Transverse colon (tissue), 4 donors: ENCODE measurements around the gene EGFR. TPM values are rescaled to one million over a fixed set of nuclear protein-coding genes. Genes with fewer than 3 reads are reported as not detected.

Source experiments
- DNase-seq: peaks from one replicate; pipeline ENCODE4 v3.0.0-alpha.2; 2019
- H3K27ac ChIP-seq, 4 donors: fragments of 200-600 bp; sonication (generic); 2 replicates each; pipeline ENCODE4 v1.5.1; 2016 to 2018; ENCODE audit warnings: inconsistent platforms in 4 of 4
- H3K27me3 ChIP-seq: fragments of 200-600 bp; sonication (generic); 2 replicates; pipeline ENCODE4 v1.5.1; 2017; ENCODE audit warnings: inconsistent platforms
- H3K36me3 ChIP-seq, 4 donors: fragments of 200-600 bp; sonication (generic); 2 replicates each; pipeline ENCODE4 v1.5.1; 2017 to 2019; ENCODE audit warnings: inconsistent platforms in 4 of 4
- H3K4me1 ChIP-seq, 4 donors: fragments of 200-600 bp; sonication (generic); 2 replicates each; pipeline ENCODE4 v1.5.1; 2017 to 2020; ENCODE audit warnings: inconsistent platforms in 4 of 4
- H3K4me3 ChIP-seq, 4 donors: fragments of 200-600 bp; sonication (generic); 1 replicate in 1 of 4; 2 replicates in 3 of 4; pipeline versions ENCODE4 v1.5.1 to v1.6.1; 2017 to 2019; ENCODE audit warnings: inconsistent platforms in 4 of 4
- H3K9me3 ChIP-seq, 2 donors: fragments of 200-600 bp; sonication (generic); 2 replicates each; pipeline ENCODE4 v1.5.1; 2017 to 2019; ENCODE audit warnings: inconsistent platforms in 2 of 2
- CTCF ChIP-seq, 5 experiments: fragments of 200-600 bp in 3 of 5; fragments of 450-650 bp in 2 of 5; sonication (generic) in 3 of 5; IDR thresholded peaks; 1 replicate in 2 of 5; 2 replicates in 3 of 5; pipeline ENCODE4 v1.5.1; 2016 to 2017; ENCODE audit warnings: antibody characterized with exemption in 5 of 5, inconsistent platforms in 3 of 5, mild to moderate bottlenecking in 2 of 5, moderate library complexity in 1 of 5
- EP300 ChIP-seq: sonication (generic); formaldehyde crosslinking; IDR thresholded peaks from one replicate; pipeline ENCODE4 v1.6.1; 2017; ENCODE audit warnings: antibody characterized with exemption, low read depth
- POLR2A ChIP-seq: fragments of 450-650 bp; IDR thresholded peaks from one replicate; pipeline ENCODE4 v1.6.1; 2016; ENCODE audit warnings: antibody characterized with exemption, mild to moderate bottlenecking, moderate library complexity
- POLR2AphosphoS5 ChIP-seq, 3 donors: sonication (generic); formaldehyde crosslinking; IDR thresholded peaks; one replicate each; pipeline ENCODE4 v1.6.1; 2016; ENCODE audit warnings: antibody characterized with exemption in 3 of 3
- WGBS, 2 donors: methylation state at CpG; one replicate each; pipeline ENCODE4 v1.1.5; 2018; ENCODE audit warnings: low coverage in 1 of 2; 5-methylcytosine and 5-hydroxymethylcytosine counted together
- in situ Hi-C, 4 donors: fragments of 200-750 bp; cut with MboI; loops; one replicate each; pipeline versions ENCODE4 v1.15.0 to v1.15.1; 2017; ENCODE audit warnings: low sequenced_read_pairs in 3 of 4, low pct_ligation_motif_present in 1 of 4, low pct_unique_long_range_greater_than_20kb in 1 of 4
- intact Hi-C: fragments of 100-400 bp; cut with DNase I; formaldehyde crosslinking; loops from one replicate; pipeline ENCODE4 v1.15.1; 2023; ENCODE audit warnings: low total_unique reads
- total RNA-seq, 4 donors: library from RNA; depleted of rRNA; stranded (reverse); fragments of >200 nt; gene quantifications; one replicate each; pipeline ENCODE4 v1.1.0, GENCODE V29; 2016

Gene EGFR
- total RNA-seq, 4 donors from 2014 or later: 40.0 to 85.7 (median 72.9) TPM

DNA sequence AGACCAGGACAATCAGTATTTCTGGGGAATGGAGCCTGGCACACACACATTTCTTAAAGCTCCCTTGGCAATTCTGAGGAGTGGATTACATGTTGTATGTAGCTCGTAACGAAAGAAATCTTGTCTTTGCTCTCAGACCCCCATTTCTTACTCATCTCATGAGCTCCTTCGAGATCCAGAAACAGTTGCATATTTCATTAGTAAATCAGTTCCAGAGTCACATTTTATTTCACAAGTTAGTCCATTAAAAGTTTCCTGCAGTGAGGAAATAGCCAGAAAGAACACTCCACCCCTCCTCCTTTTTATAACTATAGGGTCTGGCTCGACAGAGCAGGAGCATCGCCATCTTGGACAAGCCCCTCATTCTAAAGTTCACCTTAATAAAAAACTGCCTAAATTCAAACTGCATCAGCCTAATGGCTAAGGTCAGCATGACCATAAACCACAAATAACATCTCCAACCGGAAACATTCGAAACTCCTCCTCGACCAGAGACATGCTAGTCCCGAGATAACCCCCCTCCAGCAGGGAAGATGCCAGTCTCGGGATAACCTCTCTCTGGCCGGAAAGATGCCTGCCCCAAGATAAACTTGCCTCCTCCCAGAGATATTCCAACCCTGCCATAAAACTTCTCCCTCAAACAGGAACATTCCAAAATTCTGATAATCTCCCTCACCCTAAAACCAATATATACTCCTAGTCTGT is 7.4 kb downstream of the EGFR start:
- no peak for DNase-seq
- TF ChIP-seq CTCF (IDR thresholded peaks at IDR 0.05) (no peak), POLR2AphosphoS5 (IDR thresholded peaks at IDR 0.05) (no peak), EP300 (no peak), POLR2A (no peak)
- intact Hi-C loops (loop anchor here (10.0 kb wide), 1 partner anchor 109 kb away; no protein-coding TSS in a partner anchor), in situ Hi-C loops (no loop called here)
- Histone ChIP-seq H3K36me3 (no peaks in the 10 kb centered on the region), H3K9me3 (no peaks in the 10 kb centered on the region), H3K27ac (peak overlapping the region; percentile 26 to 65 (median 51)), H3K27me3 (no peaks in the 10 kb centered on the region), H3K4me3 (no peak overlapping the region), H3K4me1 (peaks cover 4 to 27% (median 14%) of the 10 kb centered on the region in 4 donors)
- WGBS, 2 donors: 72 to 77% methylated on average over 9 to 11 of the region's 11 CpGs

DNA sequence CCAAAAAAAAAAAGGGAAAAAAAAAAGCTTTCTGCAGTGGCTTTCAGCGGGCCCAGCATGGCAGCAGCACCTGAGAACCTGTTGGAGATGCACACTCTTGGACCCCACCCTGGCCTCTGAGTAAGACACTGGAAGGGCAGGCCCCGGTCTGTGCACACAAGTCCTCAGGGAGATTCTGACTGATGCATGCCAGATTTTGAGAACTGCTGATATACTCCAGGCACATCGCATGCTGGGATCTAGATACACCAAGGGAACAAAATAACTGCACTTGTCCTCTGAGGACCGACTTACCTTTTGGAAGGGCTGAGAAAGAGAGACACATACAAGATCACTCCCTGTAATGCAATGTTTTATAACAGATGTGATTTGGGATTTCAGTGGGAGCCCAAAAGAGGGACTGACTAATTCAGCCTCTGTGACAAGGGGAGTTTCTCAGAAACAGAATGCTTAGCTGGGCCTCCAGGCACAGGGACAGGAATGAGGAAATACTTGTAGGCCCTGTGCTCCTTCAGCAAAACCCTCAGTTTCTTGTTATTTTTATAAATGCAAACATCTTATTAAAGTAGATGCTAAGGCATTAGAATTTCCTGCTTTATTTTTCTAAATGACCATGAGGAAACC is 8.2 kb downstream of the EGFR start:
- no peak for DNase-seq
- no peak for TF ChIP-seq CTCF (IDR thresholded peaks at IDR 0.05)
- no peak for TF ChIP-seq EP300
- TF ChIP-seq POLR2AphosphoS5 (IDR thresholded peaks at IDR 0.05): no peak
- TF ChIP-seq POLR2A: no peak
- in situ Hi-C loops: no loop called here
- intact Hi-C loops: loop anchor here (10.0 kb wide), 1 partner anchor 108 kb away; no protein-coding TSS in a partner anchor
- H3K9me3 ChIP-seq: no peaks in the 10 kb centered on the region
- H3K4me3 ChIP-seq: no peak overlapping the region
- H3K4me1 ChIP-seq: peaks cover 4 to 30% (median 14%) of the 10 kb centered on the region in 4 donors
- H3K27me3 ChIP-seq: no peaks in the 10 kb centered on the region
- peak overlapping the region; percentile 26 to 65 (median 51) for H3K27ac ChIP-seq
- no peaks in the 10 kb centered on the region for H3K36me3 ChIP-seq
- WGBS, 2 donors: 83 to 87% methylated on average over 1 to 4 of the region's 4 CpGs

- Histone ChIP-seq H3K9me3 (no peaks in the 10 kb centered on the region), H3K27me3 (no peaks in the 10 kb centered on the region), H3K4me1 (peaks cover 6 to 27% (median 14%) of the 10 kb centered on the region in 4 donors), H3K4me3 (no peak overlapping the region), H3K27ac (peak overlapping the region in 1 of 4 donors; percentile 56), H3K36me3 (no peaks in the 10 kb centered on the region)
- TF ChIP-seq POLR2AphosphoS5 (IDR thresholded peaks at IDR 0.05) (no peak), EP300 (no peak), CTCF (IDR thresholded peaks at IDR 0.05) (no peak), POLR2A (no peak)
- WGBS, 2 donors: 59 to 66% methylated on average over 3 of the region's 3 CpGs
- intact Hi-C loops: loop anchor here (10.0 kb wide), 1 partner anchor 107 kb away; no protein-coding TSS in a partner anchor
- DNase-seq: no peak
- in situ Hi-C loops: no loop called here
These were observed 9.2 kb downstream of the EGFR start for GRCh38 chr7:55028011-55028410.

- 0 to 2% methylated on average over 1 of the region's 1 CpG for WGBS, 2 donors
- no peak for DNase-seq
- in situ Hi-C loops: no loop called here
These were observed 11.5 kb downstream of the EGFR start for GRCh38 chr7:55030314-55030713.

More at GRCh38 chr7:55030314-55030713, 11.5 kb downstream of the EGFR start:
- no peaks in the 10 kb centered on the region for H3K36me3 ChIP-seq
- H3K27ac ChIP-seq: peak overlapping the region in 3 of 4 donors; percentile 35 to 52 (median 39)
- H3K9me3 ChIP-seq: no peaks in the 10 kb centered on the region
- peaks cover 6 to 39% (median 19%) of the 10 kb centered on the region in 4 donors for H3K4me1 ChIP-seq
- H3K27me3 ChIP-seq: no peaks in the 10 kb centered on the region
- TF ChIP-seq CTCF (IDR thresholded peaks at IDR 0.05): no peak
- no peak for TF ChIP-seq EP300
- TF ChIP-seq POLR2A: no peak
- TF ChIP-seq POLR2AphosphoS5 (IDR thresholded peaks at IDR 0.05): no peak
- H3K4me3 ChIP-seq: no peak overlapping the region
- intact Hi-C loops: no loop called here
